ENCODE measurements around the gene HDGFL2.

HDGFL2 gene

DNA sequence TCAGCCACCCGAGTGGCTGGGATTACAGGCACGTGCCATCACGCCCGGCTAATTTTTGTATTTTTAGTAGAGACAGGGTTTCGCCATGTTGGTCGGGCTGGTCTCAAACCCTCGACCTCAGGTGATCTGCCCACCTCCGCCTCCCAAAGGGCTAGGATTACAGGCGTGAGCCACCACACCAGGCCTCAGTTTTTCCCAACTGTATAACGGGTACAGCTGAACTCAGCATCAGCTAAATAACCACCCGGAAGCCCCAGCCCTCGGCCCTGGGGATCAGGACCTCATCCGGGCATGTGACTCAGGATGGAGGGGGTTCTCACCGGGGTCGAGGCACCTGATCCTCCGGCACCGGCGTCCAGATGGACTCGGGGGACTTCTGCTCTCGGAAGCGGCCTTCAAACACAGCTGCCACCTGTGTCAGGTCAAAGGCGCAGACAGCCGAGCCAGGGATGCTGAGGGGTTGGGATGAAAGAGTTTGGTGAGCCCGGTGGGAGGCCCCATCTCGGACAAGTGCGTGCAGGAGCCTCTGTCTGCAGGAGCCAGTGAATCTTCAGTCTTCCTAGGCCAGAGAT is 78.5 kb downstream of the HDGFL2 start:
- H3K27me3 ChIP-seq (replicated peaks; ENCODE audit: control insufficient read depth, insufficient read depth, low read length): no peaks in the 10 kb centered on the region
- H3K4me3 ChIP-seq (replicated peaks; ENCODE audit: low read depth, low read length): no peak overlapping the region
- no peaks in the 10 kb centered on the region for H3K36me3 ChIP-seq (ENCODE audit: control insufficient read depth, insufficient read depth, low read length)
- no peak for DNase-seq (ENCODE audit: extremely low read depth, insufficient read length)
- TF ChIP-seq, protein P1, sequence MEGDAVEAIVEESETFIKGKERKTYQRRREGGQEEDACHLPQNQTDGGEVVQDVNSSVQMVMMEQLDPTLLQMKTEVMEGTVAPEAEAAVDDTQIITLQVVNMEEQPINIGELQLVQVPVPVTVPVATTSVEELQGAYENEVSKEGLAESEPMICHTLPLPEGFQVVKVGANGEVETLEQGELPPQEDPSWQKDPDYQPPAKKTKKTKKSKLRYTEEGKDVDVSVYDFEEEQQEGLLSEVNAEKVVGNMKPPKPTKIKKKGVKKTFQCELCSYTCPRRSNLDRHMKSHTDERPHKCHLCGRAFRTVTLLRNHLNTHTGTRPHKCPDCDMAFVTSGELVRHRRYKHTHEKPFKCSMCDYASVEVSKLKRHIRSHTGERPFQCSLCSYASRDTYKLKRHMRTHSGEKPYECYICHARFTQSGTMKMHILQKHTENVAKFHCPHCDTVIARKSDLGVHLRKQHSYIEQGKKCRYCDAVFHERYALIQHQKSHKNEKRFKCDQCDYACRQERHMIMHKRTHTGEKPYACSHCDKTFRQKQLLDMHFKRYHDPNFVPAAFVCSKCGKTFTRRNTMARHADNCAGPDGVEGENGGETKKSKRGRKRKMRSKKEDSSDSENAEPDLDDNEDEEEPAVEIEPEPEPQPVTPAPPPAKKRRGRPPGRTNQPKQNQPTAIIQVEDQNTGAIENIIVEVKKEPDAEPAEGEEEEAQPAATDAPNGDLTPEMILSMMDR (IDR thresholded peaks at IDR 0.05; ENCODE audit: insufficient read depth, low read length, poor library complexity, severe bottlenecking): no peak
